B cell (primary cell): ENCODE results near the gene MXRA8. TPM values are rescaled to one million over a fixed set of nuclear protein-coding genes. Genes with fewer than 3 reads are reported as not detected.

Experiments used
- ATAC-seq: fragments of 200-7000 bp; cut with Tn5 transposase; one replicate; pipeline ENCODE4 v1.10.0; 2021; ENCODE audit warnings: low read depth, mild to moderate bottlenecking, moderate number of reproducible peaks, moderate library complexity
- CTCF ChIA-PET: fragments of 350-600 bp; sonication (Branson Sonifier 250); formaldehyde crosslinking; loops from one replicate; lab custom pipeline; 2021; ENCODE audit warnings: antibody characterized with exemption, inconsistent platforms; lab: Charles Lee
- POLR2A ChIA-PET: fragments of 350-600 bp; sonication (Branson Sonifier 250); formaldehyde crosslinking; loops from one replicate; lab custom pipeline; 2021; ENCODE audit warnings: antibody characterized with exemption; lab: Charles Lee
- DNase-seq: peaks from one replicate; pipeline ENCODE4 v3.0.0; 2013
- H2AFZ ChIP-seq: 2 replicates; pipeline ENCODE4 v1.6.1; 2012; ENCODE audit warnings: mild to moderate bottlenecking, low read depth, low read length; ENCODE audit not compliant: insufficient read depth, poor library complexity, severe bottlenecking
- H3K27ac ChIP-seq, 2 donors: 1 replicate in 1 of 2; 2 replicates in 1 of 2; pipeline ENCODE4 v1.5.1; 2012 to 2013; ENCODE audit warnings: low read length in 2 of 2, mild to moderate bottlenecking in 2 of 2, moderate library complexity in 1 of 2
- H3K27me3 ChIP-seq, 4 experiments: fragments of 200-600 bp in 1 of 4; sonication (generic) in 1 of 4; replicated peaks in 1 of 4; 1 replicate in 2 of 4; 2 replicates in 2 of 4; pipeline versions ENCODE4 v1.6.1 to v1.7.0; 2013 to 2016; ENCODE audit warnings: low read length in 3 of 4, mild to moderate bottlenecking in 2 of 4, mixed read lengths in 1 of 4, moderate library complexity in 1 of 4; ENCODE audit not compliant: insufficient read depth in 4 of 4, control insufficient read depth in 3 of 4; ENCODE audit errors: control extremely low read depth in 1 of 4
- H3K36me3 ChIP-seq, 2 experiments: replicated peaks in 1 of 2; 1 replicate in 1 of 2; 2 replicates in 1 of 2; pipeline versions ENCODE4 v1.6.1 to v1.7.1; 2013; ENCODE audit warnings: low read length in 1 of 2; ENCODE audit not compliant: insufficient read depth in 2 of 2, control insufficient read depth in 1 of 2; ENCODE audit errors: control extremely low read depth in 1 of 2, extremely low read depth in 1 of 2
- H3K4me1 ChIP-seq, 2 donors: fragments of 200-600 bp in 1 of 2; sonication (generic) in 1 of 2; 1 replicate in 1 of 2; 2 replicates in 1 of 2; pipeline versions ENCODE4 v1.5.1 to v1.6.1; 2013 to 2017; ENCODE audit warnings: low read length in 2 of 2; ENCODE audit not compliant: control insufficient read depth in 2 of 2, insufficient read depth in 2 of 2
- H3K4me2 ChIP-seq: replicated peaks from 2 replicates; pipeline ENCODE3; 2012; ENCODE audit warnings: mild to moderate bottlenecking, low read depth, low read length; ENCODE audit not compliant: poor library complexity, severe bottlenecking
- H3K4me3 ChIP-seq, 5 experiments: fragments of 200-600 bp in 1 of 5; sonication (generic) in 1 of 5; 1 replicate in 3 of 5; 2 replicates in 2 of 5; pipeline versions ENCODE4 v1.5.1 to v1.7.0; 2011 to 2016; ENCODE audit warnings: low read length in 4 of 5, mild to moderate bottlenecking in 4 of 5, low read depth in 2 of 5, control low read depth in 1 of 5, moderate library complexity in 1 of 5; ENCODE audit not compliant: insufficient read depth in 1 of 5; ENCODE audit errors: control extremely low read depth in 1 of 5, extremely low read depth in 1 of 5
- H3K79me2 ChIP-seq: fragments of 200-600 bp; sonication (generic); one replicate; pipeline ENCODE4 v1.6.0; 2016; ENCODE audit warnings: low read length; ENCODE audit not compliant: control insufficient read depth, insufficient read depth
- H3K9ac ChIP-seq: fragments of 200-600 bp; sonication (generic); 2 replicates; pipeline ENCODE4 v1.6.1; 2017; ENCODE audit warnings: mild to moderate bottlenecking, low read length, moderate library complexity
- H3K9me3 ChIP-seq, 3 donors: one replicate each; pipeline versions ENCODE4 v1.6.1 to v1.7.1; 2013; ENCODE audit warnings: low read length in 2 of 3; ENCODE audit not compliant: control insufficient read depth in 2 of 3, insufficient read depth in 1 of 3; ENCODE audit errors: control extremely low read depth in 1 of 3
- H4K20me1 ChIP-seq: 2 replicates; pipeline ENCODE4 v1.6.0; 2012; ENCODE audit warnings: mild to moderate bottlenecking, low read length; ENCODE audit not compliant: insufficient read depth, control insufficient read depth, poor library complexity, severe bottlenecking
- H3K27ac Mint-ChIP-seq: one replicate; pipeline ENCODE4 v1.8.0; 2021; ENCODE audit warnings: mixed read lengths
- H3K27me3 Mint-ChIP-seq: one replicate; pipeline ENCODE4 v1.8.0; 2021; ENCODE audit warnings: mixed read lengths
- H3K4me1 Mint-ChIP-seq: one replicate; pipeline ENCODE4 v1.8.0; 2021; ENCODE audit warnings: mixed read lengths
- H3K4me3 Mint-ChIP-seq: one replicate; pipeline ENCODE4 v1.8.0; 2021; ENCODE audit warnings: mixed read lengths
- H3K9me3 Mint-ChIP-seq: one replicate; pipeline ENCODE4 v1.8.0; 2022; ENCODE audit warnings: mixed read lengths; ENCODE audit not compliant: insufficient read depth
- CTCF ChIP-seq: fragments of 200-600 bp; IDR thresholded peaks from one replicate; pipeline ENCODE4 v1.8.0; 2022; ENCODE audit warnings: antibody characterized with exemption, mild to moderate bottlenecking
- EZH2 ChIP-seq: IDR thresholded peaks from 2 replicates; pipeline ENCODE4 v1.6.1; 2012; ENCODE audit warnings: borderline replicate concordance, low read depth, mild to moderate bottlenecking, moderate library complexity, low read length; ENCODE audit not compliant: insufficient read depth, poor library complexity, severe bottlenecking
- WGBS: methylation state at CpG from one replicate; pipeline ENCODE4 v1.1.5; 2013; ENCODE audit warnings: missing lambda C conversion rate; ENCODE audit not compliant: insufficient coverage; 5-methylcytosine and 5-hydroxymethylcytosine counted together
- intact Hi-C: fragments of 100-400 bp; cut with micrococcal nuclease; formaldehyde crosslinking; loops from one replicate; pipeline ENCODE4 v1.10.0; 2022
- polyA plus RNA-seq: library from polyadenylated mRNA; depleted of rRNA; stranded (reverse); fragments of >200 nt; gene quantifications from 2 replicates; pipeline ENCODE4 v1.2.3, GENCODE V29; 2012
- total RNA-seq, 2 donors: library from RNA; stranded (reverse); fragments of 120-200 nt in 1 of 2; gene quantifications; 1 replicate in 1 of 2; 2 replicates in 1 of 2; pipeline versions ENCODE4 v1.2.3 to v1.2.4, GENCODE V29; 2013 to 2022

MXRA8 gene
- total and polyA plus RNA-seq, 2 donors (not counting 1 experiment from before 2014, with no cell fraction given), result 0.10 TPM; not detected in 1

- no peaks in the 10 kb centered on the region for H3K9me3 Mint-ChIP-seq
- Histone ChIP-seq H3K4me3 (no peak overlapping the region), H3K4me1 (peaks cover 5 to 9% of the 10 kb centered on the region in 2 donors), H3K27ac (no peak overlapping the region), H3K9me3 (no peaks in the 10 kb centered on the region), H3K79me2 (peaks cover 55% of the 10 kb centered on the region), H2AFZ (no peak overlapping the region), H4K20me1 (peaks cover 40% of the 10 kb centered on the region), H3K27me3 (no peaks in the 10 kb centered on the region), H3K4me2 (no peak overlapping the region), H3K9ac (no peak overlapping the region), H3K36me3 (peaks cover 19 to 84% of the 10 kb centered on the region in 2 experiments)
- TF ChIP-seq CTCF, result no peak
- no peak for TF ChIP-seq EZH2
- WGBS, result 100% methylated on average over 4 of the region's 4 CpGs
- POLR2A ChIA-PET, result no interaction called here
- DNase-seq (no peak), ATAC-seq (no peak)
- CTCF ChIA-PET, result no interaction called here
- H3K27ac Mint-ChIP-seq, result no peak overlapping the region
- peaks cover 17% of the 10 kb centered on the region for H3K4me1 Mint-ChIP-seq
- no peak overlapping the region for H3K4me3 Mint-ChIP-seq
- no peaks in the 10 kb centered on the region for H3K27me3 Mint-ChIP-seq
- intact Hi-C loops, result no loop called here
Observed at GRCh38 chr1:1393014-1393413, 34.7 kb upstream of the MXRA8 start.

- no peak overlapping the region for H3K9ac ChIP-seq
- no peak overlapping the region for H3K4me3 ChIP-seq
- no peaks in the 10 kb centered on the region for H3K4me1 ChIP-seq
- 96% methylated on average over 11 of the region's 12 CpGs for WGBS
- H3K79me2 ChIP-seq, result peaks cover 57% of the 10 kb centered on the region
- H2AFZ ChIP-seq, result no peak overlapping the region
- H3K36me3 ChIP-seq, result peaks cover 22 to 90% of the 10 kb centered on the region in 2 experiments
- H3K4me3 Mint-ChIP-seq, result no peak overlapping the region
- H3K27ac Mint-ChIP-seq, result no peak overlapping the region
- no peaks in the 10 kb centered on the region for H3K9me3 ChIP-seq
- H3K27ac ChIP-seq, result no peak overlapping the region
- H3K9me3 Mint-ChIP-seq, result no peaks in the 10 kb centered on the region
- no peak for TF ChIP-seq EZH2
- no peak for TF ChIP-seq CTCF
- ChIA-PET POLR2A (no interaction called here), CTCF (interaction anchor here (1.0 kb wide), 1 partner anchor 8 kb away, joined by 3 read pairs; the partner anchor contains the start of gene CCNL2)
- H3K4me2 ChIP-seq, result no peak overlapping the region
- intact Hi-C loops, result no loop called here
- no peaks in the 10 kb centered on the region for H3K27me3 ChIP-seq
- H3K4me1 Mint-ChIP-seq, result peaks cover 10% of the 10 kb centered on the region
- ATAC-seq (no peak), DNase-seq (no peak)
- H3K27me3 Mint-ChIP-seq, result no peaks in the 10 kb centered on the region
- H4K20me1 ChIP-seq, result peaks cover 58% of the 10 kb centered on the region
Observed at GRCh38 chr1:1391225-1391624, 32.9 kb upstream of the MXRA8 start.
